ENCODE data around the gene LDLRAD3. TPM values are rescaled to one million over a fixed set of nuclear protein-coding genes. Genes with fewer than 3 reads are reported as not detected.

LDLRAD3 gene
- polyA plus RNA-seq, 2 donors, result 4.8 to 5.1 TPM

DNA sequence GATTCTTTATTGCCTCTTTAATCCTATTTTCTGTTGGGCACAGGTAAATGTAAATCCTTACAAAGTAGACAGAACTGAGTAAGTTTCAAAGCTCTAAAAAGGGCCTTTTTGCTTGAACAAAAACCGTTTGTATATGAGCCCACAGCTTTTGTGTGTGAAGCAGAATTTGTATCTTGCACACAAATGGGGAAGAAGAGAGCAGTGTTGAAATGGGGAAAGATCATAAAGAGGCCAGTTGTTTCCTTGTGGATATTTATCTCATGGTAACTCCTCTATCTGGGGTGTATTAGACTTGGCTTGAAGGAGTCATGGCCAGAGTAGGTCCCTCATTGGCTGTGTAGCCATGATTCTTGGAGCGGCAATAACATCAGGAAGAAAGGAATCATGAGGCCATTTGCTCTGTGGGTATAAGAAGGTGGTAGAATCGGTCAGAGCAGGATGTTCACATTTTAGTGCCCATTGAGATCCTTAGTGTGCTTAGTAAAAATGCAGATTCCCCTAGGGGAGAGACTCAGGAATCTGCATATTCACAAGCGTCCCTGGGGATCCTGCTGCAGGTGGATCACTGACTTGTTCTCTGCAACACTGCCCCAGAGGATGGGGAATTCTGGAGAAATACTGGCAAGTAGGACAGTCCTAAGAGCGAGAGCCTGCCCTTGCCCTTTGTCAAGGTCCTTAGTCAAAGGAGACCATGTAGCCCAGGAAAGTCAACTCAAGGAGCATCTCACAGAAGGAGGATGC is 126.5 kb downstream of the LDLRAD3 start:
- no peak overlapping the region for H3K4me3 ChIP-seq (ENCODE audit: low read depth in 1 of 2, low read length in 2 of 2)
- H3K4me1 ChIP-seq (ENCODE audit: control insufficient read depth in 2 of 2, insufficient read depth in 2 of 2, low read length in 1 of 2), result peaks cover 0 to 2% of the 10 kb centered on the region in 2 donors
- no peaks in the 10 kb centered on the region for H3K27me3 ChIP-seq (ENCODE audit: control insufficient read depth in 1 of 2, insufficient read depth in 2 of 2, low read length in 2 of 2)
- 71 to 73% methylated on average over 5 of the region's 5 CpGs for WGBS, 2 donors
- peaks cover 0 to 2% of the 10 kb centered on the region in 2 donors for H3K36me3 ChIP-seq (ENCODE audit: control insufficient read depth in 2 of 2, insufficient read depth in 2 of 2, low read length in 1 of 2)
- H3K27ac ChIP-seq (ENCODE audit: low read depth in 2 of 2, low read length in 1 of 2), result no peak overlapping the region
- H3K9me3 ChIP-seq (ENCODE audit: control insufficient read depth in 2 of 2, insufficient read depth in 1 of 2, low read depth in 1 of 2, low read length in 1 of 2), result peaks cover 0 to 3% of the 10 kb centered on the region in 2 donors

DNA sequence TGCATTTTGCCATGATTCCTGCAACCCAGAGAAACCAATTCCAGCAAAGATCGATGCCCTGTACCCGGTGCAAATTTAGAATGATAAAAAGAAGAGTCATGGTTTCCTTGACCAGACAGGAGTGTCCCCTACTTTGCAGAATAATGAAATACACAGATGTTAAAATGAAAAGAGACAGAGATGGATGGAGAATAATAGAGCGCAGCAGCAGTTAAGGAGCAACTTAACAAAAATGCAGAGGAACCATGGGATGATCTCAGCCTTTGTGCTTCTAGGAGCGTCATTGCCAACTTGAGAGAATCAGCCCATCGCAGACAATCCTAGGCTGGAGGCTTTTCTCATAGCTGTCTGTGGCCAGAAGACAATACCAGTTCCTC is 127.1 kb downstream of the LDLRAD3 start:
- peaks cover 0 to 2% of the 10 kb centered on the region in 2 donors for H3K36me3 ChIP-seq (ENCODE audit: control insufficient read depth in 2 of 2, insufficient read depth in 2 of 2, low read length in 1 of 2)

DNA sequence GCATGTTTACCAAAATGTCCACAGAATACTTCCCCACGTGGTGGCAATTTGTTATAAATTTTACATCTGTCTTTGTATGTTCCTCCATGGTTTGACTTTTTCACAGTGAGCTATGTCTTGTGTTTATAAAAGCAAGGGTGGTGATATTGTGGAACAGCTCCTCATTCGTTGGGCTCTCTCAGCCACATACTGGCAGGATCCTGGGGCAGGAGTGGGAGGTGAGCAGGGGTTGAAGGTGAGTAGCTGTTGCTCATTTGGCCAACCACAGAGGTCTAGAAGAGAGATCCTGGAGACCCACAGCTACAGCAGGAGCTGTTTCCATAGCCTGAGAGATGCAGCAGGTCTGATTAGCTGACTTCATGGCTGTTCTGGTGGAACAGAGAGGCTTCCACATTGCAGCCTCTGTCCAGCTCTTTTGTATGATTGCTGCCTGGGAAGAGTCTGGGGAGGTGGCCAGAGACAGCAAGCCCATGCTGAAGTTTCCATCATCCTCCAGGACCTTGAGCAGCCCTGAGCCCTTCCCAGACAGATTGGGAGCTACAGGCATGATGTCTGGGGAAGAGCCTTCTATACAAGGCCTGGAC is 128.1 kb downstream of the LDLRAD3 start:
- H3K9me3 ChIP-seq (ENCODE audit: control insufficient read depth in 2 of 2, insufficient read depth in 1 of 2, low read depth in 1 of 2, low read length in 1 of 2), result no peaks in the 10 kb centered on the region
- H3K27ac ChIP-seq (ENCODE audit: low read depth in 2 of 2, low read length in 1 of 2), result no peak overlapping the region
- 64 to 71% methylated on average over 2 of the region's 2 CpGs for WGBS, 2 donors
- H3K4me1 ChIP-seq (ENCODE audit: control insufficient read depth in 2 of 2, insufficient read depth in 2 of 2, low read length in 1 of 2), result peaks cover 0 to 2% of the 10 kb centered on the region in 2 donors
- no peaks in the 10 kb centered on the region for H3K27me3 ChIP-seq (ENCODE audit: control insufficient read depth in 1 of 2, insufficient read depth in 2 of 2, low read length in 2 of 2)
- peaks cover 0 to 2% of the 10 kb centered on the region in 2 donors for H3K36me3 ChIP-seq (ENCODE audit: control insufficient read depth in 2 of 2, insufficient read depth in 2 of 2, low read length in 1 of 2)
- H3K4me3 ChIP-seq (ENCODE audit: low read depth in 1 of 2, low read length in 2 of 2), result no peak overlapping the region

More for the DNA sequence above, 127.1 kb downstream of the LDLRAD3 start:
- 90 to 97% methylated on average over 5 of the region's 5 CpGs for WGBS, 2 donors
- H3K27ac ChIP-seq (ENCODE audit: low read depth in 2 of 2, low read length in 1 of 2), result no peak overlapping the region
- H3K4me1 ChIP-seq (ENCODE audit: control insufficient read depth in 2 of 2, insufficient read depth in 2 of 2, low read length in 1 of 2), result peaks cover 0 to 2% of the 10 kb centered on the region in 2 donors
- H3K4me3 ChIP-seq (ENCODE audit: low read depth in 1 of 2, low read length in 2 of 2), result no peak overlapping the region
- H3K27me3 ChIP-seq (ENCODE audit: control insufficient read depth in 1 of 2, insufficient read depth in 2 of 2, low read length in 2 of 2), result no peaks in the 10 kb centered on the region
- H3K9me3 ChIP-seq (ENCODE audit: control insufficient read depth in 2 of 2, insufficient read depth in 1 of 2, low read depth in 1 of 2, low read length in 1 of 2), result peaks cover 0 to 3% of the 10 kb centered on the region in 2 donors

DNA sequence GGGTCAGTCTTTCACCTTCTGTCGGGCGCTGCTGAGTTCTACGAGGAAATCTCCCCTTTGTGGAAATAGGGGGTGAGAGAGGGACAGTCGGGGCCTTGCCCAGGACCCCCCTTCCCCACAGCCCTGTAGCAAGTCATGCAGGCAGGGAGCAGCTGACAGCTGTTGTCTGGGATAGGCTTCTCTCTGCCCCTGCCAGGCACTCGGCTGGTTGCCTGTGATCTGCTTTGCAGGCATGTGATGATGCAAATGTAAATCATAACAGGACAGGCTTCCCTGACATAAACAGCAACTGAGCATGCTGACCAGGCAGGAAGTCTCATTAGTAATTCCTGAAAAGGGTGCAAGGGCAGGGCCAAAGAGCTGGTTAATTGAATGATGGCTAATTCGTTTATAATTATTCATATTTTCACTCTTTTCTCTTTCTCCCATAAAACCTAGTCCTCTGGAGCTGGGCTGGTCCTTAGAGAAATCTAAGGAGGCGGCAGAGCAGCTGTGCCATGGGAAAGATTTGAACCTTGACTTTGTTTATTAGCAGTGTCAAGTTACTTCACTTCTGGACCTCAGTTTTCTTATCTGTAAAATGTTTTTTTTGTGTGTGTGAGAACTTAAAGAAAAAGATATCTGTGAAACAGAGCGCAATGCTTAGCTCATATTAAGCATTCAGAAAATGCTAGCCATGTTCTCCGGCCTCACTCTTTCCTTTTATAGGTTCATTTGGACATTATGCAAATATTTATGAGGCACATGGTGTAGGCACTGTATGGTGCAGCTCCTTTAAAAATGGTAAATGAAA is 129.7 kb downstream of the LDLRAD3 start:
- no peak overlapping the region for H3K4me3 ChIP-seq (ENCODE audit: low read depth in 1 of 2, low read length in 2 of 2)
- no peak overlapping the region for H3K27ac ChIP-seq (ENCODE audit: low read depth in 2 of 2, low read length in 1 of 2)
- H3K9me3 ChIP-seq (ENCODE audit: control insufficient read depth in 2 of 2, insufficient read depth in 1 of 2, low read depth in 1 of 2, low read length in 1 of 2), result peaks cover 0 to under 1% of the 10 kb centered on the region in 2 donors
- peaks cover 0 to 2% of the 10 kb centered on the region in 2 donors for H3K4me1 ChIP-seq (ENCODE audit: control insufficient read depth in 2 of 2, insufficient read depth in 2 of 2, low read length in 1 of 2)
- 60 to 62% methylated on average over 9 of the region's 9 CpGs for WGBS, 2 donors
- H3K27me3 ChIP-seq (ENCODE audit: control insufficient read depth in 1 of 2, insufficient read depth in 2 of 2, low read length in 2 of 2), result no peaks in the 10 kb centered on the region
- peaks cover 0 to 2% of the 10 kb centered on the region in 2 donors for H3K36me3 ChIP-seq (ENCODE audit: control insufficient read depth in 2 of 2, insufficient read depth in 2 of 2, low read length in 1 of 2)

DNA sequence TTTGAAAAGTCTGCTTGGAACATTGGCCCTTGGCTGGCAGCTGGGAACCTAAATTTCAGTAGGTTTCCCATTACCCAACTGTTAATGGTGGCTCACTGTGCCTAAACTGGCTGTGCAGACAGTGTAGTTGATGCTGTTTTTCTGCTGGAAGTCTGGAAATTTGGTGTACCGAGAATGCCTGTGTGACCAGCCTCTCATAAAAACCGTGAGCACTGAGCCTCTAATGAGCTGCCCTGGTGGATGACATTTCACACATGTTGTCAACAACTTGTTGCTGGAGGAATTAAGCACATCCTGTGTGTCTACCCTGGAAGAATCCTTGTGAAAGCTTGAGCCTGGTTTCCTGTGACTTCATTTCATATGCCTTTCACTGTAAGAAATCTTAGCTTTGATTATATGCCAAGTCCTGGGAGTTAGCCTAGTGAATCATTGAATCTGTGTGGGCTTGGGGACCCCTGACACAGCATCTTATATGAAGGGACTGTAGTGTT is 131.1 kb downstream of the LDLRAD3 start:
- Histone ChIP-seq H3K27me3 (ENCODE audit: control insufficient read depth in 1 of 2, insufficient read depth in 2 of 2, low read length in 2 of 2) (no peaks in the 10 kb centered on the region), H3K36me3 (ENCODE audit: control insufficient read depth in 2 of 2, insufficient read depth in 2 of 2, low read length in 1 of 2) (peaks cover 0 to 2% of the 10 kb centered on the region in 2 donors), H3K4me3 (ENCODE audit: low read depth in 1 of 2, low read length in 2 of 2) (no peak overlapping the region), H3K27ac (ENCODE audit: low read depth in 2 of 2, low read length in 1 of 2) (peak overlapping the region; percentile 10 to 33), H3K4me1 (ENCODE audit: control insufficient read depth in 2 of 2, insufficient read depth in 2 of 2, low read length in 1 of 2) (peaks cover 0 to 2% of the 10 kb centered on the region in 2 donors), H3K9me3 (ENCODE audit: control insufficient read depth in 2 of 2, insufficient read depth in 1 of 2, low read depth in 1 of 2, low read length in 1 of 2) (peaks cover 0 to 3% of the 10 kb centered on the region in 2 donors)
- 72 to 73% methylated on average over 2 of the region's 2 CpGs for WGBS, 2 donors

DNA sequence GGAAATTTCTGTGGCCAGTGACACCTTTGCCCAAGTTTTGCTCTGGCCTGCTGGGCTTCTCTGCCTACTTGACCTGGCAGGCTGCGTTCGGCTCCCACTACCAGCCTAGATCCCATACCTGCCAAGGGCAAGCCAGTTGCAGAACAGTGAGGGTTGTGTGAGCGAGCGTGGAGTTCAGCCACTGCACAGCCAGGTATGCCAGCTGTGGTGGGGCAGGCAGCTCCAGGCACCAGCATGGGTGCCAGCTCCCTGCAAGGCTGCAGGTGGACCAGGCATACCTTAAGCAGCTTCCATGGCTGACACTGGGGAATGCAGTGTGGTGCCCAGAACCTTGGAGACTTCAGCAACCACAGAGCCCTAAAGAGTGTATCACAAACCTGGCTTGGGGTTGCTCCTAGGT is 133.5 kb downstream of the LDLRAD3 start:
- 95 to 98% methylated on average over 4 of the region's 4 CpGs for WGBS, 2 donors
- Histone ChIP-seq H3K4me1 (ENCODE audit: control insufficient read depth in 2 of 2, insufficient read depth in 2 of 2, low read length in 1 of 2) (peaks cover 0 to 2% of the 10 kb centered on the region in 2 donors), H3K27ac (ENCODE audit: low read depth in 2 of 2, low read length in 1 of 2) (no peak overlapping the region), H3K9me3 (ENCODE audit: control insufficient read depth in 2 of 2, insufficient read depth in 1 of 2, low read depth in 1 of 2, low read length in 1 of 2) (peaks cover 0 to 3% of the 10 kb centered on the region in 2 donors), H3K27me3 (ENCODE audit: control insufficient read depth in 1 of 2, insufficient read depth in 2 of 2, low read length in 2 of 2) (no peaks in the 10 kb centered on the region), H3K36me3 (ENCODE audit: control insufficient read depth in 2 of 2, insufficient read depth in 2 of 2, low read length in 1 of 2) (peaks cover 0 to 2% of the 10 kb centered on the region in 2 donors), H3K4me3 (ENCODE audit: low read depth in 1 of 2, low read length in 2 of 2) (no peak overlapping the region)

DNA sequence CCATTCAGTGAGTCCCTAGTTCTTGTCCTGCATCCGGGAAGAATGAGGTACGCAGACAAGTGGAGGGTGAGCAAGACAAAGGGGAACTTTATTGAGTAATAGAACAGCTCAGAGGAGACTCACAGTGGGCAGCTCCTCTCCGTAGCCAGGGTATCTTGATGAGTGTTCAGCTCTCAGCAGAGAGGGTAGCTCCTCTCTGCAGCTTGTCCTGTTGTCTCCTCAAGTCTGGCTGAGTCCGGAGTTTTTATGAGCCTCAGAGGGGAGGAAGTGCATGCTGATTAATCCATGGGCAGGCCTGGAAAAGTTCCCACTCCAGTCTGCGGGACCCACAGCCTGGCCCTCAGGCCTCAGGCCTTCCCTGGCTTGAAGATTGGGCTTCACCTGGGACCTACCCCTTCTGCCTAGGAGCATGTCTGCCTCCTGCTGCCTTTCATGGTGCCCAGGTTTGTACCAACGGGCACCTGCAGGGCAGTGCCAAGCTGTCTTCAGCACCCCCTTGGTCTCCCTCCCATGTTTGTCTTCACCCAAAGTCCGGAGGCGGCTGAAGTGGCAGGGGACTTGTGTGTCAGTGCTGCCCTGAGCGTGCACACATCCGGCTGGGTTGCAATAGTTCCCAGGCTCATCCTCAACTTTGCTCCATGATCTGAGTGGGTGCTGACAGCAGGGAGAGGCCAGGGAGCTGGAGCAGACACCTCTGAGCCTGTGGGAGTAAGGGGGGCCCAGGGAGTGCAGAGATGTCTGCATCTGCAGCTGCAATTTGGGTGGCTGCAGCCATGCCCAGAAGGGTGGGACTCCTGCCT is 134.2 kb downstream of the LDLRAD3 start:
- peaks cover 0 to 2% of the 10 kb centered on the region in 2 donors for H3K4me1 ChIP-seq (ENCODE audit: control insufficient read depth in 2 of 2, insufficient read depth in 2 of 2, low read length in 1 of 2)
- H3K27ac ChIP-seq (ENCODE audit: low read depth in 2 of 2, low read length in 1 of 2), result no peak overlapping the region
- no peak overlapping the region for H3K4me3 ChIP-seq (ENCODE audit: low read depth in 1 of 2, low read length in 2 of 2)
- H3K9me3 ChIP-seq (ENCODE audit: control insufficient read depth in 2 of 2, insufficient read depth in 1 of 2, low read depth in 1 of 2, low read length in 1 of 2), result peaks cover 0 to 3% of the 10 kb centered on the region in 2 donors
- WGBS, 2 donors, result 91 to 93% methylated on average over 10 of the region's 10 CpGs
- H3K36me3 ChIP-seq (ENCODE audit: control insufficient read depth in 2 of 2, insufficient read depth in 2 of 2, low read length in 1 of 2), result peaks cover 0 to 5% of the 10 kb centered on the region in 2 donors
- H3K27me3 ChIP-seq (ENCODE audit: control insufficient read depth in 1 of 2, insufficient read depth in 2 of 2, low read length in 2 of 2), result no peaks in the 10 kb centered on the region

DNA sequence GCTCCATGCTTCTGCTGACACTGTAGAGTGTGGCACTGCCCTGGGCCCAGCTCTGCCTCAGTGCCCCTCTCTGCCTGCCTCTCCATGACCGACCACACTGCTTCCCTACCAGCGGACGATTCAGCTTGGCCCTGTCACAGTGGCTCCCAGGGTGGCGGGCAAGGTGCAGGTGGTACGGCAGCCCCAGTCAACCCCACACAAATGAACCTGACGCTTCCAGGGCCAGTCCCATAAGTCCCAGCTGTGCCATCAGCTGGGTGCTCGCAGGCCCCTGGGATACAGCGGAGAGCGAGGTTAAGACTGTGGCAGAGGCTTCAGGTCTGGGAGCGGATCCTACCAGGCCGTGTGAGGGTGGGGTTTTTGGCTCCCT is 134.8 kb downstream of the LDLRAD3 start:
- Histone ChIP-seq H3K36me3 (ENCODE audit: control insufficient read depth in 2 of 2, insufficient read depth in 2 of 2, low read length in 1 of 2) (peaks cover 0 to 5% of the 10 kb centered on the region in 2 donors), H3K4me1 (ENCODE audit: control insufficient read depth in 2 of 2, insufficient read depth in 2 of 2, low read length in 1 of 2) (peaks cover 0 to 2% of the 10 kb centered on the region in 2 donors), H3K4me3 (ENCODE audit: low read depth in 1 of 2, low read length in 2 of 2) (no peak overlapping the region), H3K9me3 (ENCODE audit: control insufficient read depth in 2 of 2, insufficient read depth in 1 of 2, low read depth in 1 of 2, low read length in 1 of 2) (peaks cover 0 to 3% of the 10 kb centered on the region in 2 donors), H3K27me3 (ENCODE audit: control insufficient read depth in 1 of 2, insufficient read depth in 2 of 2, low read length in 2 of 2) (no peaks in the 10 kb centered on the region), H3K27ac (ENCODE audit: low read depth in 2 of 2, low read length in 1 of 2) (no peak overlapping the region)
- 95% methylated on average over 11 of the region's 11 CpGs for WGBS, 2 donors
